Psoas muscle (tissue), 8 donors: Measurements from ENCODE around the gene CAMK1D. TPM values are rescaled to one million over a fixed set of nuclear protein-coding genes. Genes with fewer than 3 reads are reported as not detected.

Experiments used
- ATAC-seq, 4 donors: fragments of 200-7000 bp; cut with Tn5 transposase; one replicate each; pipeline ENCODE4 v1.9.1; 2020; ENCODE audit warnings: moderate library complexity in 3 of 4, mild to moderate bottlenecking in 2 of 4
- DNase-seq, 2 donors: peaks; one replicate each; pipeline ENCODE4 v3.0.0-alpha.2; 2020
- H3K27ac ChIP-seq: fragments of 200-600 bp; one replicate; pipeline ENCODE4 v1.8.0; 2022
- H3K27me3 ChIP-seq, 3 donors: fragments of 200-600 bp in 1 of 3; one replicate each; pipeline versions ENCODE4 v1.6.1 to v1.8.0; 2013 to 2022; ENCODE audit warnings: low read length in 2 of 3, mild to moderate bottlenecking in 2 of 3, moderate library complexity in 1 of 3; ENCODE audit not compliant: insufficient read depth in 3 of 3
- H3K36me3 ChIP-seq, 2 donors: fragments of 200-600 bp in 1 of 2; one replicate each; pipeline versions ENCODE4 v1.6.1 to v1.8.0; 2013 to 2022; ENCODE audit warnings: low read depth in 1 of 2, mild to moderate bottlenecking in 1 of 2, moderate library complexity in 1 of 2; ENCODE audit not compliant: insufficient read depth in 1 of 2
- H3K4me1 ChIP-seq: fragments of 200-600 bp; one replicate; pipeline ENCODE4 v1.8.0; 2022
- H3K4me3 ChIP-seq: fragments of 200-600 bp; one replicate; pipeline ENCODE4 v1.8.0; 2022; ENCODE audit warnings: mild to moderate bottlenecking
- H3K9me3 ChIP-seq: fragments of 200-600 bp; one replicate; pipeline ENCODE4 v1.8.0; 2022
- WGBS, 3 donors: extraction: QIAGEN DNeasy Blood & Tissue Kit; methylation state at CpG; one replicate each; pipeline versions ENCODE4 v1.1.6 to v1.1.7; 2013; 5-methylcytosine and 5-hydroxymethylcytosine counted together
- intact Hi-C, 2 donors: fragments of 100-400 bp; cut with DNase I; formaldehyde crosslinking; loops; one replicate each; pipeline versions ENCODE4 v1.11.0 to v1.14.2; 2022
- polyA plus RNA-seq, 3 donors: library from polyadenylated mRNA; stranded (reverse); fragments of 200-250 nt; gene quantifications; one replicate each; pipeline ENCODE4 v1.2.3, GENCODE V29; 2013
- total RNA-seq, 4 donors: library from RNA; stranded (reverse); fragmentation: NEBNext Ultra II Directional in 2 of 4; extraction: Animal tissue kit (Norgen Biotek cat#: 25700) in 2 of 4; gene quantifications; one replicate each; pipeline versions ENCODE4 v1.2.1 to v1.2.4, GENCODE V29; 2021 to 2023
- TF ChIP-seq, protein P1 (sequence below): fragments of 200-600 bp; IDR thresholded peaks from one replicate; pipeline ENCODE4 v1.8.0; 2022; ENCODE audit warnings: antibody characterized with exemption
- donor health status: healthy with polysubstance abuse.
- donor health status: DM: no; HTN: no; CAD: no; lungs with moderate emphysema.
- donor health status: Bipolar disorder and iron deficiency.
- donor health status: healthy.
- donor health status: DM: yes; HTN: yes; CAD: no.
- donor health status: DM: no; HTN: no; CAD: no.
- donor health status: DM: no; HTN: no; CAD: no.
- donor health status: DM: yes; HTN: yes; CAD: no.

The CAMK1D gene
- total and polyA plus RNA-seq, 7 donors = 0.39 to 1.8 (median 0.53) TPM

DNA sequence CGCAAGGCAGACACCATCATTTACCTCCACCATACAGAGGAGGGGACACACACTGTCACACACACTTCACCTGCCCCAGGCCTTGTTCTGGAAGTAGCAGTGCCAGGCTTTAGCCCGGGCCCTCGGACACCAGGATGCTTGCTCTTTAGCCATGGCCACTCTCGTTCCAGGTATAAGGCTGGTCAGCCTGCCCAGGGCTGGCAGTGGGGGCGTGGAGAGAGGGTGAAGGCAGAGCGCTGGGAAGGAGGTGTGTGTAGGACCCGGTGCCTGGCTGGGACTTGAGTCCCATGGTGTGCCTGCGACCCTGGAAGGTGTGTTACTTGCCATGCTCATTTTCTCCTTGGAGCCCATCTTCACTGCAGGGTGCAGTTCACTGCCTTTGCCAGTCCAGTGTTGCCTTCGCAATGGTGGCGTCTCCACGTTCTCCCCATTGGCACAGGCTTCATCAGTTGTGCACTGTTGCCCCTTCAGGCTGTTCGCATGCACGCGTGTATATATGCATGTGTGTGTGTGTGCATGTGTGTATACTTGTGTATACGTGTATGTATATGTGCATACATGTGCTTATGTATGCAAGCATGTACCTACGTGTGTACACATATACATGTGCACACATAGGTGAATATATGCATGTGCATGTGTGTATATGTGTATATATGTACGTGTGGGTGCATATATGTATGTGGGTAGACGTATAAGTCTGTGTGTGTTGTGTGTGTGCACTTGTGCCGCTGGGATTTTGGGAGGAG lies 153.4 kb downstream of the CAMK1D start:
- no peak overlapping the region for H3K27ac ChIP-seq
- no peaks in the 10 kb centered on the region for H3K36me3 ChIP-seq
- ATAC-seq = no peak
- no peaks in the 10 kb centered on the region for H3K27me3 ChIP-seq
- intact Hi-C loops = no loop called here
- no peaks in the 10 kb centered on the region for H3K9me3 ChIP-seq
- H3K4me3 ChIP-seq = no peak overlapping the region
- no peak for DNase-seq
- TF ChIP-seq, protein P1, sequence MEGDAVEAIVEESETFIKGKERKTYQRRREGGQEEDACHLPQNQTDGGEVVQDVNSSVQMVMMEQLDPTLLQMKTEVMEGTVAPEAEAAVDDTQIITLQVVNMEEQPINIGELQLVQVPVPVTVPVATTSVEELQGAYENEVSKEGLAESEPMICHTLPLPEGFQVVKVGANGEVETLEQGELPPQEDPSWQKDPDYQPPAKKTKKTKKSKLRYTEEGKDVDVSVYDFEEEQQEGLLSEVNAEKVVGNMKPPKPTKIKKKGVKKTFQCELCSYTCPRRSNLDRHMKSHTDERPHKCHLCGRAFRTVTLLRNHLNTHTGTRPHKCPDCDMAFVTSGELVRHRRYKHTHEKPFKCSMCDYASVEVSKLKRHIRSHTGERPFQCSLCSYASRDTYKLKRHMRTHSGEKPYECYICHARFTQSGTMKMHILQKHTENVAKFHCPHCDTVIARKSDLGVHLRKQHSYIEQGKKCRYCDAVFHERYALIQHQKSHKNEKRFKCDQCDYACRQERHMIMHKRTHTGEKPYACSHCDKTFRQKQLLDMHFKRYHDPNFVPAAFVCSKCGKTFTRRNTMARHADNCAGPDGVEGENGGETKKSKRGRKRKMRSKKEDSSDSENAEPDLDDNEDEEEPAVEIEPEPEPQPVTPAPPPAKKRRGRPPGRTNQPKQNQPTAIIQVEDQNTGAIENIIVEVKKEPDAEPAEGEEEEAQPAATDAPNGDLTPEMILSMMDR = no peak
- no peaks in the 10 kb centered on the region for H3K4me1 ChIP-seq
- WGBS, 3 donors = 90 to 93% (median 91%) methylated on average over 19 of the region's 19 CpGs

DNA sequence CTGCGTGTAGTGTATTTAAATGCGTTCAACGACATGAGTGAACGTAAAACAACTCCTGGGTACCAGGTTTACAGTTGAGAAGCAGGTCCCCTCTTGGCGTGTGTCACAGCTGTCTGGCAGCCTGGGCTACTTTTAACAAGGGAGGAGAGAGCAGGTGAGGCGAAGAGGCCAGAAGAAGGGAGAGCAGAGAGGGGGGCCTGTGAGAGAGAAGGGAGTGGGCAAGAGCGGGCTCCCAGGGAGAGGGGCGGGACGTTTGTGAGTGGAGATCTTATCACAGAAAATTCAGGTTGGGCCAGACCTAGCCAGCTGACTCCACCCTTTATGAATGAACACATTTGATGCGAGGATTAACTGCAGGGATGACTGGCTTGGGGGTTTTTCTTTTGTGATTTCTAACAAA lies 154.0 kb downstream of the CAMK1D start:
- no peak for DNase-seq
- Histone ChIP-seq H3K27me3 (no peaks in the 10 kb centered on the region), H3K4me3 (no peak overlapping the region), H3K9me3 (no peaks in the 10 kb centered on the region), H3K36me3 (no peaks in the 10 kb centered on the region), H3K27ac (no peak overlapping the region), H3K4me1 (no peaks in the 10 kb centered on the region)
- TF ChIP-seq, protein P1 = no peak
- intact Hi-C loops = no loop called here
- 65 to 82% (median 81%) methylated on average over 10 of the region's 10 CpGs for WGBS, 3 donors
- ATAC-seq = no peak

DNA sequence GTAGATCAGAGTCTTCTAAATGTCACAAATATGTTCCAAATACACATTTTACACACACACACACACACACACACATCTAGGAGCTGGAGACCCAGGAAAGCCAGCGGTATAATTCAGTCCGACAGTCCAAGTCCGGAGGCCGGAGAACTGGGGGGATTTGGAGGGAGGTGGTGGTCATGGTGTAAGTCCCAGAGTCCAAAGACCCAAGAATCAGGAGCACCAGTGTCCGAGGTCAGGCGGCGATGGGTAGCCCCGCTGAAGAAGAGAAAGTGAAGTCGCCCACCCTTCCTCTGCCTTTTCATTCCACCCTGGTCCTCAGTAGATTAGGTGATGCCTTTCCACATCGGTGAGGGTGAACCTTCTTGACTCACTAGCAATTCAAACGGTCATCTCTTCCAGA lies 154.8 kb downstream of the CAMK1D start:
- no peaks in the 10 kb centered on the region for H3K27me3 ChIP-seq
- no peaks in the 10 kb centered on the region for H3K36me3 ChIP-seq
- H3K4me3 ChIP-seq = no peak overlapping the region
- 91 to 97% (median 97%) methylated on average over 10 to 11 of the region's 11 CpGs for WGBS, 3 donors
- no peaks in the 10 kb centered on the region for H3K9me3 ChIP-seq
- no peak overlapping the region for H3K27ac ChIP-seq
- no peak for DNase-seq
- H3K4me1 ChIP-seq = no peaks in the 10 kb centered on the region
- intact Hi-C loops = no loop called here
- no peak for ATAC-seq
- TF ChIP-seq, protein P1 = no peak

DNA sequence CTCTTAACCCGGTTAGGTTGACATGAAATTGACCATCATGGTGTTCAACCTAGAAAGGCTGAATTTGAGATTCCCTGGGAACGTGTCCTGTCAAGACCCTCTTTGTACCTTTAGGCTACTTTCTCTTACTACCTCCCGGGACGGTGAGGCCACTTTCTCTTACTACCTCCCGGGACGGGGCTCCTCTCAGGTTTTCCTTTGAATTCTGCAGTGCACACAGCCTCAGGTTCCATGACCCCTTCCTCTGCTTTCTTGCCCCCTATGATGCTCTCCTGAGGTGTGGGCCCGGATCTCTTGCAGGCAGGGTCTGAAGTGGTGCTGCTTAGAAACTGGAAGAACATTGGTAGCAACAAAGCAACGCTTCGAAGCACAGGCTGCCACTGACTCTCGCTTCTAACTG lies 155.3 kb downstream of the CAMK1D start:
- DNase-seq = no peak
- intact Hi-C loops = no loop called here
- no peak overlapping the region for H3K4me3 ChIP-seq
- H3K4me1 ChIP-seq = no peaks in the 10 kb centered on the region
- H3K36me3 ChIP-seq = no peaks in the 10 kb centered on the region
- no peaks in the 10 kb centered on the region for H3K27me3 ChIP-seq
- H3K27ac ChIP-seq = no peak overlapping the region
- no peak for ATAC-seq
- WGBS, 3 donors = 89 to 94% (median 93%) methylated on average over 10 of the region's 10 CpGs
- TF ChIP-seq, protein P1 = no peak
- no peaks in the 10 kb centered on the region for H3K9me3 ChIP-seq

DNA sequence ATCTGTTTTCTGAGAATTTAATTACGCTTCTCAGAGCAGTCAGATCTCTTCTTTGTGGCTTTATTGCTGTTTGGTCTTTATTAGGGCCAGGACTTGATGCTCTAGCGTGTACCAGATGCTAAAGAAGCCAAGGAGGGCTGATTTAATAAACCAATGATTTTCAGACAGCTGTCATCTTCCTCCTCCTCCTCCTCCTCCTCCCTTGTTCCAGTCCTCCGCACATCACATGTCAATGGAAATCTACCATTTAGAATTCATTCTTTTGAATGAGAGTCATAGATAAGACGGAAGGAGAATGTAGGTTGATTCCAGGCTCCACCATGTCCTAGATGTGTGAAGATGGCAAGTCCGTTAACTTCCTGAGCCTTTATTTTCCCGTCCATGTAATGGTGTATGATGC lies 156.3 kb downstream of the CAMK1D start:
- no peak for ATAC-seq
- Histone ChIP-seq H3K27ac (no peak overlapping the region), H3K9me3 (no peaks in the 10 kb centered on the region), H3K27me3 (no peaks in the 10 kb centered on the region), H3K4me1 (no peaks in the 10 kb centered on the region), H3K4me3 (no peak overlapping the region), H3K36me3 (no peaks in the 10 kb centered on the region)
- no peak for DNase-seq
- intact Hi-C loops = no loop called here
- TF ChIP-seq, protein P1 = no peak
- WGBS, 3 donors = 89 to 95% (median 92%) methylated on average over 6 of the region's 6 CpGs
